Brain microvascular endothelial cell (primary cell): Measurements from ENCODE around the gene COPRS.

Experiments used
- DNase-seq: peaks from one replicate; pipeline ENCODE4 v3.0.0-alpha.2; 2020
- H3K27ac ChIP-seq: fragments of 250-450 bp; sonication (Bioruptor Pico); 2 replicates; pipeline ENCODE4 v1.5.1; 2020; ENCODE audit warnings: mild to moderate bottlenecking, moderate library complexity
- H3K27me3 ChIP-seq: fragments of 250-450 bp; sonication (Bioruptor Pico); replicated peaks from 2 replicates; pipeline ENCODE4 v1.5.1; 2020; ENCODE audit warnings: mild to moderate bottlenecking
- H3K36me3 ChIP-seq: fragments of 250-450 bp; sonication (Bioruptor Pico); replicated peaks from 2 replicates; pipeline ENCODE4 v1.5.1; 2020; ENCODE audit warnings: mild to moderate bottlenecking
- H3K4me3 ChIP-seq: 2 replicates; pipeline ENCODE4 v1.5.1; 2011; ENCODE audit warnings: low read depth, mild to moderate bottlenecking, control low read depth, low read length, moderate library complexity
- CTCF ChIP-seq: IDR thresholded peaks from 2 replicates; pipeline ENCODE4 v1.5.1; 2011; ENCODE audit warnings: low read depth, mild to moderate bottlenecking, moderate library complexity, low read length, control low read depth, inconsistent platforms; ENCODE audit errors: missing control alignments
- in situ Hi-C: cut with HindIII; loops from 2 replicates; pipeline ENCODE4 v1.10.0; 2017; ENCODE audit warnings: low sequenced_read_pairs, low pct_ligation_motif_present

COPRS gene

GRCh38 chr17:31858642-31859486 is at the start of gene COPRS:
Gene COPRS, minus strand, starts transcription at chr17:31859244. Its CDS starts 45 bp downstream, at chr17:31859199.
- H3K27me3 ChIP-seq = no peaks in the 10 kb centered on the region
- DNase-seq = peak; percentile 74
- in situ Hi-C loops = no loop called here
- peaks cover 20% of the 10 kb centered on the region for H3K36me3 ChIP-seq
- peak within 1 kb of the TSS; percentile 75 for H3K4me3 ChIP-seq
- peak within 1 kb of the TSS; percentile 38 for H3K27ac ChIP-seq
- peak; percentile 17 for TF ChIP-seq CTCF

GRCh38 chr17:31908386-31908785 is 49.3 kb upstream of the COPRS start:
- no peaks in the 10 kb centered on the region for H3K36me3 ChIP-seq
- TF ChIP-seq CTCF = no peak
- no peak for DNase-seq
- H3K4me3 ChIP-seq = no peak overlapping the region
- H3K27ac ChIP-seq = no peak overlapping the region
- in situ Hi-C loops = no loop called here
- H3K27me3 ChIP-seq = no peaks in the 10 kb centered on the region

- H3K27ac ChIP-seq = no peak overlapping the region
- TF ChIP-seq CTCF = no peak
- no peak overlapping the region for H3K4me3 ChIP-seq
- H3K36me3 ChIP-seq = no peaks in the 10 kb centered on the region
- DNase-seq = no peak
- H3K27me3 ChIP-seq = no peaks in the 10 kb centered on the region
- in situ Hi-C loops = no loop called here
Measured at GRCh38 chr17:31907342-31907962, 48.4 kb upstream of the COPRS start.

- Histone ChIP-seq H3K36me3 (peaks cover 11% of the 10 kb centered on the region), H3K27me3 (no peaks in the 10 kb centered on the region), H3K27ac (no peak overlapping the region), H3K4me3 (no peak overlapping the region)
- TF ChIP-seq CTCF = no peak
- in situ Hi-C loops = no loop called here
- no peak for DNase-seq
Measured at GRCh38 chr17:31903401-31903800, 44.4 kb upstream of the COPRS start.

- H3K27me3 ChIP-seq = no peaks in the 10 kb centered on the region
- no peak overlapping the region for H3K27ac ChIP-seq
- in situ Hi-C loops = no loop called here
- TF ChIP-seq CTCF = no peak
- peaks cover 18% of the 10 kb centered on the region for H3K36me3 ChIP-seq
- DNase-seq = no peak
- H3K4me3 ChIP-seq = no peak overlapping the region
Measured at GRCh38 chr17:31902693-31903092, 43.6 kb upstream of the COPRS start.
